GM12878 (cell line): ENCODE data around the gene ORM2. TPM values are rescaled to one million over a fixed set of nuclear protein-coding genes. Genes with fewer than 3 reads are reported as not detected.

Experiments used
- ATAC-seq: fragments of 200-7000 bp; cut with Tn5 transposase; 3 replicates; pipeline ENCODE4 v1.9.1; 2020; ENCODE audit warnings: mild to moderate bottlenecking, moderate library complexity
- BruUV-seq: library from RNA; stranded (reverse); fragments of 400-500 nt; replicated peaks from 2 replicates; lab custom pipeline; 2021; lab: Mats Ljungman, UMichigan
- CTCF ChIA-PET: fragments of 300-600 bp; sonication (Branson Sonifier 250); formaldehyde crosslinking; extraction: SDS; loops from one replicate; lab custom pipeline; 2021; ENCODE audit warnings: inconsistent platforms; lab: Yijun Ruan, JAX
- POLR2A ChIA-PET: fragments of 350-600 bp; formaldehyde crosslinking; extraction: SDS; loops from one replicate; lab custom pipeline; 2021; ENCODE audit warnings: inconsistent platforms; lab: Charles Lee
- RAD21 ChIA-PET: fragments of 300-600 bp; sonication (Branson Sonifier 250); formaldehyde crosslinking; loops from one replicate; lab custom pipeline; 2023; ENCODE audit warnings: antibody characterized with exemption; ENCODE audit not compliant: unreplicated experiment; lab: Charles Lee
- SMC1A ChIA-PET: fragments of 300-600 bp; sonication (Branson Sonifier 250); formaldehyde crosslinking; loops from one replicate; lab custom pipeline; 2023; ENCODE audit not compliant: unreplicated experiment, uncharacterized antibody; lab: Charles Lee
- DNase-seq: peaks from one replicate; pipeline ENCODE4 v3.0.0-alpha.2; 2011; ENCODE audit warnings: low read depth, low spot score
- FAIRE-seq: peaks from 3 replicates; lab custom pipeline; 2011; peaks lifted over from hg19 to GRCh38; lab: Jason Lieb, UNC
- H2AFZ ChIP-seq: 2 replicates; pipeline ENCODE4 v1.6.0; 2011; ENCODE audit warnings: low read depth, low read length, control low read depth; ENCODE audit not compliant: control insufficient read depth
- H3K27ac ChIP-seq: 2 replicates; pipeline ENCODE4 v1.5.1; 2011; ENCODE audit warnings: control low read depth; ENCODE audit not compliant: control insufficient read depth, insufficient read depth
- H3K27me3 ChIP-seq, 2 experiments: replicated peaks in 1 of 2; 2 replicates each; pipeline versions ENCODE4 v1.6.0 to v1.6.1; 2011; ENCODE audit warnings: low read length in 1 of 2; ENCODE audit not compliant: control insufficient read depth in 2 of 2, insufficient read depth in 2 of 2
- H3K36me3 ChIP-seq, 2 experiments: 2 replicates each; pipeline ENCODE4 v1.5.1; 2011; ENCODE audit warnings: low read length in 1 of 2; ENCODE audit not compliant: control insufficient read depth in 2 of 2, insufficient read depth in 2 of 2
- H3K4me1 ChIP-seq: 2 replicates; pipeline ENCODE4 v1.6.1; 2011; ENCODE audit warnings: mild to moderate bottlenecking, low read length, moderate library complexity, mixed read lengths; ENCODE audit not compliant: control insufficient read depth, insufficient read depth
- H3K4me2 ChIP-seq: 2 replicates; pipeline ENCODE4 v1.6.0; 2011; ENCODE audit warnings: control low read depth; ENCODE audit not compliant: control insufficient read depth, insufficient read depth
- H3K4me3 ChIP-seq: fragments of 200-600 bp; sonication (generic); 2 replicates; pipeline ENCODE4 v1.5.1; 2016
- H3K79me2 ChIP-seq: 2 replicates; pipeline ENCODE4 v1.6.0; 2011; ENCODE audit warnings: low read length; ENCODE audit not compliant: control insufficient read depth, insufficient read depth
- H3K9ac ChIP-seq: 2 replicates; pipeline ENCODE4 v1.8.0; 2011; ENCODE audit warnings: low read length, control low read depth, mixed read lengths; ENCODE audit not compliant: control insufficient read depth, insufficient read depth
- H3K9me3 ChIP-seq: replicated peaks from 3 replicates; pipeline ENCODE4 v1.5.1; 2011; ENCODE audit warnings: mild to moderate bottlenecking, low read length; ENCODE audit not compliant: control insufficient read depth, insufficient read depth
- H4K20me1 ChIP-seq: 2 replicates; pipeline ENCODE4 v1.6.0; 2011; ENCODE audit not compliant: control insufficient read depth, insufficient read depth
- CHD2 ChIP-seq: IDR thresholded peaks from 2 replicates; pipeline ENCODE4 v1.6.1; 2011; ENCODE audit warnings: low read depth, low read length, improper control_type of control experiment, borderline replicate concordance
- EP300 ChIP-seq, 2 experiments: fragments of 150-350 bp in 1 of 2; IDR thresholded peaks; 2 replicates each; pipeline ENCODE4 v1.6.1; 2011 to 2012; ENCODE audit warnings: low read depth in 2 of 2, low read length in 2 of 2, borderline replicate concordance in 1 of 2, improper control_type of control experiment in 1 of 2, inconsistent platforms in 1 of 2; ENCODE audit not compliant: control insufficient read depth in 1 of 2
- SMARCA5 ChIP-seq: fragments of 450-650 bp; IDR thresholded peaks from 2 replicates; pipeline ENCODE4 v1.6.1; 2017; ENCODE audit warnings: mild to moderate bottlenecking
- SUPT20H ChIP-seq: IDR thresholded peaks from 2 replicates; pipeline ENCODE4 v1.6.1; 2011; ENCODE audit warnings: low read depth, mild to moderate bottlenecking, low read length, moderate library complexity, borderline replicate concordance; ENCODE audit not compliant: control insufficient read depth
- WGBS: methylation state at CpG from one replicate; pipeline ENCODE4 v1.1.6; 2016; ENCODE audit warnings: low lambda C conversion rate; ENCODE audit not compliant: insufficient replicate concordance, insufficient coverage; ENCODE audit errors: missing lambda C conversion rate; 5-methylcytosine and 5-hydroxymethylcytosine counted together
- in situ Hi-C: fragments of 300-500 bp; cut with MboI; formaldehyde crosslinking; loops from 9 replicates; pipeline ENCODE4 v1.14.3; 2018; ENCODE audit warnings: mixed read lengths
- intact Hi-C: fragments of 100-400 bp; cut with micrococcal nuclease; formaldehyde crosslinking; loops from one replicate; pipeline ENCODE4 v1.14.2; 2022; ENCODE audit not compliant: unreplicated experiment
- polyA plus RNA-seq, 11 experiments: library from polyadenylated mRNA; depleted of rRNA in 4 of 11; unstranded in 6 of 11; stranded (reverse) in 5 of 11; fragments of >200 nt; fragmentation: Nextera tagmentation in 4 of 11; fragmentation: Illumina TruSeq in 1 of 11; extraction: Ambion mirVana in 4 of 11; extraction: Trizol in 1 of 11; gene quantifications; 1 replicate in 1 of 11; 2 replicates in 10 of 11; pipeline versions ENCODE4 v1.2.1 to v1.2.3, GENCODE V29; 2011 to 2016; ENCODE audit warnings: inconsistent platforms in 2 of 11, missing spikeins in 2 of 11, low read depth in 1 of 11
- total RNA-seq, 4 experiments: library from RNA; depleted of rRNA in 3 of 4; stranded (reverse); fragments of >200 nt in 3 of 4; fragmentation: Illumina TruSeq in 1 of 4; extraction: Trizol in 1 of 4; gene quantifications; 2 replicates each; pipeline versions ENCODE4 v1.2.1 to v1.2.3, GENCODE V29; 2013 to 2021
- TF ChIP-seq, protein P1 (sequence below): fragments of 150-350 bp; IDR thresholded peaks from 2 replicates; pipeline ENCODE4 v1.6.1; 2014; ENCODE audit warnings: mild to moderate bottlenecking, low read depth, low read length

Gene ORM2
- total and polyA plus RNA-seq, 10 of the 15 experiments (the other 5 are each of a cell fraction or from before 2014, with no cell fraction given) = 0.64 TPM; not detected in 9

DNA sequence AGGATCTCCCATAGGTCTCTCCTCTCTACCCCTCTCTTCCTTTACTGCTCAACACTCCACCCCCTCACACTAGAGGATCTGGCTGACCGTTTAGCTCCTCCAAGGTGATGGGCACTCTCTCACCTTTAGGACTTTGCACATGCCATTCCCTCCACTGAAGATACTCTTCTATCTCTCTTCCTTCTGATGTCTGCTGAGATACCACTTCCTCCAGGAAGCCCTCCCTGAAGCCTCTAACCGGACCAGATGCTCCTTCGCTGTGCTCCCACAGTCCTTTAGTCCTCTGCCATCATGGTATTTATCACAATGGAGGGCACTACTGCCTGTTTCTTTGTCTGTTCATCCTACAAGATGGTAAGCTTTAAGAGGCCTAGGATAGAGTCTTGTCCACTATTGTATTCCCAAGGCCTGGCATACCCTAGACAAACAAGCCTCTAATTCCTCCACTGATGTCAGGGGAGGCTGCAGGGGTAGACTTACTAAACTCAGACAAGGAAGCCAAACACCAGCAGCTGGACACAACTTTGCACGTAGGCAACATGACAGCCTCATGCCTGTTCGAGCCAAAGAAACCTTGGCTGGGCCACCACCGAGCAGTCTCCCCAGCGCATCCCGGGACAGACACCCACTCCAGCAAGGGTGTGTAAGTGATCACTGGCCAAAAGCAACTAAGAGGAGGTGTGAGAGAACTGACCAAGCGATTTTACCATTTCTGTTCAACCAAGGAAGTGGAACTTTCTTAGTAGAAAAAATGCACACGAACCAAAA is 20.2 kb downstream of the ORM2 start:
- peak overlapping the region; percentile 34 for H3K4me2 ChIP-seq
- no peaks in the 10 kb centered on the region for H4K20me1 ChIP-seq
- peak; percentile 5 for ATAC-seq

More for the DNA sequence above, 20.2 kb downstream of the ORM2 start:
- Histone ChIP-seq H3K4me1 (peaks cover 25% of the 10 kb centered on the region), H2AFZ (no peak overlapping the region), H3K36me3 (peaks cover 40 to 52% of the 10 kb centered on the region in 2 experiments), H3K9ac (no peak overlapping the region), H3K9me3 (no peaks in the 10 kb centered on the region), H3K27me3 (no peaks in the 10 kb centered on the region), H3K79me2 (no peaks in the 10 kb centered on the region), H3K4me3 (no peak overlapping the region), H3K27ac (peak overlapping the region; percentile 49)
- intact Hi-C loops (loop anchor here (1.0 to 10.0 kb wide), 3 partner anchors 16 to 155 kb away; partner anchors contain the start of gene WHRN), in situ Hi-C loops (no loop called here)
- CTCF ChIA-PET = interaction anchor here (3.3 kb wide), 1 partner anchor 35 kb away, joined by 18 read pairs; no protein-coding TSS in a partner anchor
- FAIRE-seq = no peak
- TF ChIP-seq SUPT20H (no peak), CHD2 (no peak), EP300 (IDR thresholded peaks at IDR 0.05; ENCODE audit: borderline replicate concordance in 1 of 2, control insufficient read depth in 1 of 2, low read depth in 2 of 2, low read length in 2 of 2) (no peak), SMARCA5 (no peak)
- TF ChIP-seq, protein P1, sequence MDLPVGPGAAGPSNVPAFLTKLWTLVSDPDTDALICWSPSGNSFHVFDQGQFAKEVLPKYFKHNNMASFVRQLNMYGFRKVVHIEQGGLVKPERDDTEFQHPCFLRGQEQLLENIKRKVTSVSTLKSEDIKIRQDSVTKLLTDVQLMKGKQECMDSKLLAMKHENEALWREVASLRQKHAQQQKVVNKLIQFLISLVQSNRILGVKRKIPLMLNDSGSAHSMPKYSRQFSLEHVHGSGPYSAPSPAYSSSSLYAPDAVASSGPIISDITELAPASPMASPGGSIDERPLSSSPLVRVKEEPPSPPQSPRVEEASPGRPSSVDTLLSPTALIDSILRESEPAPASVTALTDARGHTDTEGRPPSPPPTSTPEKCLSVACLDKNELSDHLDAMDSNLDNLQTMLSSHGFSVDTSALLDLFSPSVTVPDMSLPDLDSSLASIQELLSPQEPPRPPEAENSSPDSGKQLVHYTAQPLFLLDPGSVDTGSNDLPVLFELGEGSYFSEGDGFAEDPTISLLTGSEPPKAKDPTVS = no peak
- RAD21 ChIA-PET = interaction anchor here (0.6 to 1.9 kb wide), 11 partner anchors 14 to 152 kb away, joined by 3 to 29 read pairs (median 5); no protein-coding TSS in a partner anchor
- no peak for DNase-seq
- WGBS = 76% methylated on average over 10 of the region's 10 CpGs
- SMC1A ChIA-PET = interaction anchor here (0.6 to 3.1 kb wide), 8 partner anchors 10 to 45 kb away, joined by 3 to 20 read pairs (median 8); partner anchors contain the start of gene AKNA
- BruUV-seq = no TSS peak
- POLR2A ChIA-PET = interaction anchor here (0.6 to 5.1 kb wide), 5 partner anchors 14 to 49 kb away, joined by 3 to 26 read pairs (median 22); partner anchors contain the start of gene AKNA
